Umbilical cord (tissue), 2 donors: ENCODE measurements around the gene GLI1. TPM values are rescaled to one million over a fixed set of nuclear protein-coding genes. Genes with fewer than 3 reads are reported as not detected.
A peak's percentile ranks its signal among the peaks of the same experiment; 100 is the strongest.
"Not testable (repeated sequence)": the region's sequence is repeated elsewhere in the genome, so short reads cannot be mapped to it uniquely, and the experiment has no call there.

Experiments
- DNase-seq: peaks from one replicate; pipeline ENCODE4 v3.0.0-alpha.2; 2015; ENCODE audit warnings: low spot score
- total RNA-seq: library from RNA; depleted of rRNA; stranded (reverse); fragments of >200 nt; gene quantifications from one replicate; pipeline ENCODE4 v1.2.3, GENCODE V29; 2014; ENCODE audit warnings: low replicate concordance; ENCODE audit not compliant: insufficient read depth

GLI1 gene
- 3.6 TPM for total RNA-seq

DNA sequence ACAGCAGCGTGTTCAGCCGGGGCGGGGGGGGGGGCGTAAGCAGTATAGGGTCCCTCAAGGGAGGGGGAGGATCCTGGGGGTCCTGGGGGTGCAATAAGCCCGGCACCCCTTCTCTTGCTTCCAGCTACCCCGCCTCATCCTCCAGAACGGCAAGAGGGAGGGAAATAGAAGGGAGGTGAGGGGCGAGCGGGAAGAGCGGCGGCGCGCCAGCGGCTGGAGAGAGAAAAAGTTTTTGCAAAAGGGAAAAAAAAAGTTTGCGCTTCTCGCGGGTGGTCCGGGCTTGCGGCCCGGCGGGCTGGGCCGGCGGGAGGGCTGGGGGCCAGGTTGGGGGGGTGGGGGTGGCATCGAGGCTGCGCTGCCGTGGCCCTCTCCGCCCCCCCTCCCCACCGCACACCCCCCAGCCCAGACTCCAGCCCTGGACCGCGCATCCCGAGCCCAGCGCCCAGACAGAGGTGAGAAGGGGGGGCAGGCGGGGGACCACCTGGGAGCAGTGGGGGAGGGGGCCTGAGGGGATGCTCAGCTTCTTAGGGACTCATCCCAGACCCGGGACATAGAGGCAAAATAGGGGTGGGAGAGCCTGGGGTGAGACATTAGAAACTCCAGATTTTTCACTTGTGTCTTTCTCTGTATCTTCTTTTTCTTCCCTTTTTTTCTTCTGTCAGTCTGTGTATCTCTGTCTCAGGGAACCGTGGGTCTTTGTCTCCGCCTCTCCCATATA is at the start of gene GLI1:
TSS of gene GLI1 (plus strand) at position 36 of the 718 bp plus-strand sequence. CDS start 3,907 bp downstream, outside the sequence.
- DNase-seq, result no peak

DNA sequence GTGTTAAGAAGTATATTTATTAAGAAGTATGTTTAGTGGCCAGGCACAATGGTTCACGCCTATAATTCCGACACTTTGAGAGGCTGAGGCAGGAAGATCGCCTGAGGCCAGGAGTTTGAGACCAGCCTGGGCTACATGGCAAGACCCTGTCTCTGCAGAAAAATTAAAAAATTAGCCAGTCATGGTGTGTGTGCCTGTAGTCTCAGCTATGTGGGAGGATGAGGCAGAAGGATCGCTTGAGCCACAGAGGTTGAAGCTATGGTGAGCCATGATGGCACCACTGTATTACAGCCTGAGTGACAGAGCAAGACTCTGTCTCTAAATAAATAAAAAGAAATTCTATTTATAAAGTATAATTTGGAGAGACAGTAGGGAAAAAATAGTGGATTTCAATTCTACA is 49.1 kb upstream of the GLI1 start:
- no peak for DNase-seq

DNA sequence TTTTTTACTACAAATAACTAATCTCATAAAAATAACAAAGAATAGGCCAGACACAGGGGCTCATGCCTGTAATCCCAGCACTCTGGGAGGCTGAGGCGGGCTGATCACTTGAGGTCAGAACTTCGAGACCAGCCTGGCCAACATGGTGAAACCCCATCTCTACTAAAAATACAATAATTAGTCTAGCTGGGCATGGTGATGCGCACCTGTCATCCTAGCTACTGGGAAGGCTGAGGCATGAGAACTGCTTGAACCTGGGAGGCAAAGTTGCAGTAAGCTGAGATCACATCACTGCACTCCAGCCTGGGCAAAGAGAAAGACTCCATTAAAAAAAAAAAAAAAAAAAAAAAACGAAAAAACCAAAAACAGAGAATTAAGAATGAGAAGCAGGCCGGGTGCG is 45.4 kb upstream of the GLI1 start:
- not testable (repeated sequence) for DNase-seq

DNA sequence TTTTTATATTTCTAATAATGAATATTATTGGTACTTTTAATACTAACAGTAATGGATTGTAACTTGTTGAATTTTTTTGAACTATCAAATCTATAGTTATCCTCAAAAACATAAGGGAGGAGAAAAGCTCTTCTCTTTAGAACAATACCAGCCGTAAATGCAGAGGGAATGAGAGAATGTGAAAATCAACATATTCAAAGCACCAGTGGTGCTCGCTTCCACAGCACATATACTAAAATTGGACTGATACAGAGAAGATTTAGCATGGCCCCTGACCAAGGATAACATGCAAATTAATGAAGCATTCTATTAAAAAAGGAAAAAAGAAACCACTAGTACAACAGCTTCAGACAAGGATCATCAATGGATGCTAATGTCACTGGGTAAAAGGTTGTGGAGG is 44.5 kb upstream of the GLI1 start:
- DNase-seq, result no peak

DNA sequence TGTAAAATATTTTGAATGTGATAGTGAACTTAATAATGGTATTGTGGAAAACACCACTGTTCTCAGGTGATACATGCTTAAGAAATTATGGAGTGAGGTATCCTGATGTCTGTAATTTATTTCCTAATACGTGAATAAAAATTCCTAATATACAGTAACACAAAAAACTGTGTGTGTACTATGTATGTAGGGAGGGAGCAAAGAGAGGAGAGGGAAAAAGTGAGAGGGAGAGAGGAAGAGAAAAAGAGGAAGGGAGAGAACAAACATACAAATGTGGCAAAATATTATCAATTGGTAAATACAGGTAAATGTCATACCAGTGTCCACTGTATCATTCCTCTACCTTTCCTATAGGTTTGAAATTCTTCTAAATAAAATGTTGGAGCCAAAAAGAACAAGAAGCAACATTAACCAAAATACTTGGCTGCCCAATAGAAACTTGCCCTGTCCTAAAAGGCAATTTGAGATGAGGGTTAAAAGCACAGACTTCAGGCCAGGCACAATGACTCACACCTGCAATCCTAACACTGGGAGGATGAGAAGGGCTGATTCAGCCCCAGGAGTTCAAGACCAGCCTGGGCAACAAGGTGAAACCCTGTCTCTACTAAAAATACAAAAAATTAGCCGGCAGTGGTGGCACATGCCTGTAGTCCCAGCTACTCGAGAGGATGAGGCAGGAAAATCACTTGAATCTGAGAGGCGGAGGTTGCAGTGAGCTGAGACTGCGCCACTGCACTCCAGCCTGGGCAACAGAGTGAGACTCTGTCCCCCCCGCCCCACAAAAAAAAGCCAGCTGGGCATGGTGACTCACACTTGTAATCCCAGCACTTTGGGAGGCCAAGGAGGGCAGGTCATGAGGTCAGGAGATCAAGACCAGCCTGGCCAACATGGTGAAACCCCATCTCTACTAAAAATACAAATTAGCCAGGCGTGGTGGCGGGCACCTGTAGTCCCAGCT is 43.3 kb upstream of the GLI1 start:
- DNase-seq, result no peak

DNA sequence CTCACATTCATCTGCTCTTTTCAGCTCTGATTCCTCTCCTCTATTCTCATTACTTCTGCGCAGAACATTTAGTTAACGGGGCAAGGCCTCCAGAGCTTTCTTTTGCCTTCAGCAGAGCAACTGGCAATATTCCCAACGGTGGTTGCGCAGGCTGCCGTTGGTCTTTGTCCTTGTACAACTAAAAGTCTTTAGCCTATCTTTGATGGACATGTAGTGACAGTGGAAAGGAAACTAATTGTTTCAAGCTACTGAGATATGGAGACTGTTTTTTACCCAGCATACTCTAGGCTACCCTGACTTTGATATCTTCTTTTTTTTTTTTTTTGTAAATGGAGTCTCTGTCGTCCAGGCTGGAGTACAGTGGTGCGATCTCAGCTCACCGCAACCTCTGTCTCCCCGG is 41.3 kb upstream of the GLI1 start:
- no peak for DNase-seq

DNA sequence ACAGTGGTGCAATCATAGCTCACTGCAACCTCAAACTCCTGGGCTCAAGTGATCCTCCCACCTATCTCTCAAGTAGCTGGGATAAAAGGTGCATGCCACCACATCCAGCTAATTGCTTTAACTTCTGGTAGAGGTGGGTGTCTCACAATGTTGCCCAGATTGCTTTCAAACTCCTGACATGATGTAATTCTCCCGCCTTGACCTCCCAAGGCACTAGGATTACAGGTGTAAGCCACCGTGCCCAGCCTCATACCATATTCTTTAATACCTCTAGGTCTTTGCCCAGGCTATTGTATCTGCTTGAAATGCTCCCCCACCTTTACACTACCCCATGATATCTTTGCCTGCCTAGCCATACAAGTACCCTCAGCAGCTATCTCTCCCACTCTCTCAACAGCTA is 40.1 kb upstream of the GLI1 start:
- DNase-seq, result no peak

DNA sequence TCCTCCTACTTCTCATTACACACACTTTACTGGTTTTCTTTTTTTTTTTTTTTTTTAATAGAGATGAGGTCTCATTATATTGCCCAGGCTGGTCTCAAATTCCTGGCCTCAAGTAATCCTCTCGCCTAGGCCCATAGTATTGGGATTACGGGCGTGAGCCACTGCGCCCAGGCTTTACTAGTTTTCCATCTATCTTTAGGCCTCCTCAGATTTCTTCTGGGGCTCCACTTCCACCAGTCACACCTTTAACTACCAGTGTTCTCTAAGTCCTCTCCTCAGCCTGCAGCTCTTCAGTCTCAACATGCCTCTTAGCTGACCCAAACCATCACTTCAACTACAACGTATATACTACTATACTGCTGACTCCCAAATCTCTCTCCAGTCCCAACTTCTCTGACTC is 39.1 kb upstream of the GLI1 start:
- DNase-seq, result no peak

DNA sequence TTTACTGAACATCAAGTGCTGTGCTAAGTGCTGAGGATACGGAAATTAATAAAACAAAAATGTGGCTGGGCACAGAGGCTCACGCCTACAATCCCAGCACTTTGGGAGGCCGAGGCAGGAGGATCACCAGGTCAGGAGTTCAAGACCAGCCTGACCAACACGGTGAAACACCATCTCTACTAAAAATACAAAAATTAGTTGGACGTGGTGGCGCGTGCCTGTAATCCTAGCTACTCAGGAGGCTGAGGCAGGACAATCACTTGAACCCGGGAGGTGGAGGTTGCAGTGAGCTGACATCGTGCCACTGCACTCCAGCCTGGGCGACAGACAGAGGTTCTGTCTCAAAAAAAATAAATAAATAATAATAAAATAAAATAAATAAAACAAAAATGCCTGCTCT is 32.6 kb upstream of the GLI1 start:
- DNase-seq, result not testable (repeated sequence)

DNA sequence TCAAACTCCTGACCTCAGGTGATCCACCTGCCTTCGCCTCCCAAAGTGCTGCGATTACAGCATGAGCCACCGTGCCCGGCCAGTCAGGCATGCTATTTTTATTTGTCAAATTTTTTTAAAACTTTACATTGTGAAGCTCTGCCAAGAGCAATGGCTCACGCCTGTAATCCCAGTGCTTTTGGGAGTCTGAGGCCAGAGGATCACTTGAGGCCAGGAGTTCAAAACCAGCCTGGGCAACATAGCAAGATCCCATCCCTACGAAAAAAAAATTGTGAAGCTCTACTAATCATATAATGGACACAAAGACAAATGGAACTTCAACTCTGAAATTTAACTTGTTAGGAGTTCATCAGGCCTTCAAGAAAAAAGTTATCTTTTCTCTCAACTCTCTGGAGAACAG is 30.6 kb upstream of the GLI1 start:
- no peak for DNase-seq

DNA sequence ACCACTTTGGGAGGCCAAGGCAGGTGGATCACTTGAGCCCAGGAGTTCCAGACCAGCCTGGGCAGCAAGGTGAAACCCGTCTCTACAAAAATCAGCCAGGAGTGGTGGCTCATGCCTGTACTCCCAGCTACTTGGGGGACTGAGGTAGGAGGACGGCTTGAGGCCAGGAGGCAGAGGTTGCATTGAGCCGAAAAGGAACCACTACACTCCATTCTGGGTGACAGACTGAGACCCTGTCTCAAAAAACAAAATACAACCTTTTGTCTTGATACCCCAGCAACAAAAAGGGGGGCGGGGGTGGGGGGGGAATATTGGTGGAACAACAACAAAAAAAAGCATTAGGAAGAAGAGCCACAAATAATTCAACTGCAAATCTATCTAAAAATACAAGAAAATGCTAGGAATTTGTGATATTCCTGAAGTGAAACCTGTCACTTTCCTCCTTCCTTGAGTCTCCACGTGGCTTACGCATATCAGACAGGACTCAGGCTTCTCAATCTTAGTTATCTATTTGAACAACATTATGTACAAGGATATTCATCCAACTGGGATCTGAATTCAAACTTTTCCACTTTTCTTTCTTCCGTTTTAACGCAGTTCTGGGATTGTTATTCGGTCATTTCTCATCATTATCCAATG is 30.0 kb upstream of the GLI1 start:
- DNase-seq, result no peak

DNA sequence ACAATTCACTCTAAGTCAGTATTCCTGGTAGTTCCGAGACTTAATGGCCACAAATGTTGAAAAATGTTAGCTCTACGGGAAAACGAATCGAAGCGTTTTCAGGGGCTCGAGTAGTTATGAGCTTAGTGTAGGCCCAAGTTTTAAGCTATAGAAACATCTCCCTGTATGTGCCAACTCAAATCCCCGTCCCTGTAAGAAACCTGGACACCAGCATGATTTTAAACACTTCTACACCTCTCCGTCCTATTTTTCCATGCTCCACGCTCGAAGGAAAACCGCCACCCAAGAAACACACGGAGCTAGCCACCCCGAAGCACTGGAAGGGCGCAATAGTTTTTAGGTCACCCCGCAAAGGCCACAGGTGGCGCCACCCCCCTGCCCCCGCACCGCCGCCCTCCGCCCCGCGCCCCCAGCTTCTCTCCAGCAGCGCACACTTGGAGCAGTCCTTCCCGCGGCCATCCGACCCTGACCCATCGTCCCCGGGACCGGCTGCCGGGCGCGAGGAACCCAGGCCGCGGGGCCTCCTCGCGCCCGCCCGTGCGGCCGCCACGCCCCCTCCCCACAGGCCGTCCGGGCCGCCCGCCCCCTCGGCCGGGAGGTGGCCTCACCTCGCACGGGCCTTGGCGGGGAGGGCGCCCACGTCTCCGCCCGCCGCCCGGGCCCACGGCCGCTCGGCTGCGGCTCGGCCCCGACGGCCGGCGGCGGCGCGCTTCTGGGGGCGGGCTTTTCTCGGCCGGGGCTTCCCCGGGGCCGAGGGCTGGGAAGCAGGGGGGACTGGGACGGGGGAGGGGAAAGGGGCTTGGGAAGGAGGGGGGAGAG is 29.3 kb upstream of the GLI1 start:
- DNase-seq, result peak; percentile 37

DNA sequence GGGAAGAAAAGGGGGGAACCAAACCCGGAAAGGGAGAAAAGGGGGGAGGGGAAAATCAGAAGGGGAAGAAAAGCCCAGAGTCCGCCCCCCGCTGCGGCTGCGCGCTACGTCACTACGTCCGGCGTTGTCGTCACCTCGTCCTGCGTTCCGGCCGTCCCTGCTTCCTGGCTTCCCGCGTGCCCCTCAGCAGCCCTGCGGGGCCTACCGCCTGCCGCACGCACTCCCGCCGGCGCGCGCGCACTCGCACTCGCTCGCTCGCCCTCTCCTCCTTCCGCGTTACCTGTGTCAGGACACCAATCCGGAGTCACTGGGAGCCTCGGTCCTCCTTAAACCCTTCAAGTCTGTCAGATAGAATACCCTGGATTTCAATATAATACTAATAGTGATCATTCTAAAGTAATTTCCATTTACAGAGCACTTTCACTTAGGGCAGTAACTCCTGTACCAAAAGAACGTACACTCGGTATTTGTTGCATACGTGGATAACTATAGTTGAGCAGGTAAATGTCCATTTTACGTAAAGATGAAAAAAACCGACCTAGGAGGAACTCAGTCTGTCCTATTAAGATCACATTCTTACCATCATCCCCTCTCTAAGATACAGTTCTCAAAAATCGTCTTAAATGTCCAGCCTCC is 28.5 kb upstream of the GLI1 start, which contains the start of gene R3HDM2:
TSS of gene R3HDM2 (minus strand) at position 113 of the 636 bp plus-strand sequence. CDS start 120,615 bp downstream, outside the sequence.
- DNase-seq, result peak; percentile 97

DNA sequence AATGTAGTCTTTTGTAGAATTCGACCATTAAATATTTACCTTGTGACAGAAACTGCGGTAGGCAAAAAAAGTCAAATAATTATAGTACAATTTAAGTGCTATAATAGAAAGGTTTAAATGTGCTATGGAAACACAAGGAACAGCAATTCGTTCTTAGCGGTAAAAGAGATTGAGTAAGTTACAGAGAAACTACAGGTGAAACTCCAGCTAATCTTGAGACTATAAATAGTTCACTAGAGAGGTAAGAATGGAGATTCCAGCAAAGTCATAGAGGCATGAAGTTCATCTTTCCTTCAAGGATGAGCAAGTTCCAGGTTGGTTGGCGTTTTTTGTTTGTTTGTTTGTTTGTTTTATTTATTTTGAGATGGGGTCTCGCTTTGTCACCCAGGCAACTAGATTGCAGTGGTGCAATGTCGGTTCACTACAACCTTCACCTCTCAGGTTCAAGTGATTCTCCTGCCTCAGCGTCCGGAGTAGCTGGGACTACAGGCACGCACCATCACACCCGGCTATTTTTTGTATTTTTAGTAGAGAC is 27.9 kb upstream of the GLI1 start:
- no peak for DNase-seq

DNA sequence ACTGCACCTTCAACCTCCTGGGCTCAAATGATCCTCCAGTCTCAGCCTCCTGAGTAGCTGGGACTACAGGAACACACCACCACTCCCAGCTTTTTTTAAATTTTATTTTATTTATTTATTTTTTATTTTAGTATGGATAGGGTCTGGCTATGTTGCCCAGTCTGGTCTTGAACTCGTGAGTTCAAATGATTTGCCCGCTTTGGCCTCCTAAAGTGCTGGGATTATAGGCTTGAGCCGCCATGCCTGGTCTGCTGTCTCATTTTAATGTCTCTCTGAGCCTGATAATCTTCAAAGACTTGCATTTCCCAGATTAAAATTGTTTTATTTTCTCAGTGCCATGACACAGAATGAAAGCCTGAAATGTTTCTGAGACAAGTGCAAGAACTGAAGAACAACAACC is 26.2 kb upstream of the GLI1 start:
- no peak for DNase-seq

DNA sequence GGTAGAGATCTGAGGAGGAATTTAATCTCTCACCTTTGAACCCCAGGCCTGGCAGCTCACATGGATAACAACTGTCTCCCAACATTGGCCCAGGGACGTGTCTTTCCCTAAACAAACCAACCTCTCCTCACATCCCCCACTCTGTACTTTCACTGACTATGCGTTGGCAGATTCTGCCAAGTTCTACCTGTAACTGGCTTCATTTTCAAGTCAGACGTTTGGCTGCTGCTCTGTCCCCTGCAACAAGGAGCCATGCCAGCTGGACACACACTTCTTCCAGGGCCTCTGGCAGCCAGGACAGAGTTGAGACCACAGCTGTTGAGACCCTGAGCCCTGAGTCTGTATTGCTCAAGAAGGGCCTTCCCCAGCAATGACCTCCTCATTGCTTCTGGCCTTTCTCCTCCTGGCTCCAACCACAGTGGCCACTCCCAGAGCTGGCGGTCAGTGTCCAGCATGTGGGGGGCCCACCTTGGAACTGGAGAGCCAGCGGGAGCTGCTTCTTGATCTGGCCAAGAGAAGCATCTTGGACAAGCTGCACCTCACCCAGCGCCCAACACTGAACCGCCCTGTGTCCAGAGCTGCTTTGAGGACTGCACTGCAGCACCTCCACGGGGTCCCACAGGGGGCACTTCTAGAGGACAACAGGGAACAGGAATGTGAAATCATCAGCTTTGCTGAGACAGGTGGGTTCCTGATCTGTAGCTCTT is 24.9 kb upstream of the GLI1 start, which contains the start of gene INHBC:
TSS of gene INHBC (plus strand) at position 268 of the 707 bp plus-strand sequence. CDS start at position 371, 103 bp downstream.
- DNase-seq, result no peak

DNA sequence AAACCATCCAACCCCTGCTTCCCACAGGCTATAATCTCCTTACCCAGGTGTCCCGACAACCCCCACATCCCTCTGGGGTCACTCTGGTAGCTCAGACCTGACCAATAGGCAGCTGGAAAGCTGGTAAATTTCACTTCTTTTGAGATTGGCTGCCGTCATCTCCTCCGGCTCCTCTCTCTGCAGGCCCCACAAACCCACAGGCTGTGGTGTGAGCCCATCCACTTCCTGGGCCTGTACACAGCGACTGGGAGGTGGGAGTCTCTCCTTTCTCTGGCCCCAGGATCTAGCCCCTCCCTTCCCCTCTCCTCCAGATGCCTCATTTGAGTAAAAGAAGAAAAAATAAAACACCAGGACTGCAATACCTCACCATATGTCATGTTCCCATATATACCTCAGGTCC is 24.3 kb upstream of the GLI1 start:
- peak; percentile 63 for DNase-seq

DNA sequence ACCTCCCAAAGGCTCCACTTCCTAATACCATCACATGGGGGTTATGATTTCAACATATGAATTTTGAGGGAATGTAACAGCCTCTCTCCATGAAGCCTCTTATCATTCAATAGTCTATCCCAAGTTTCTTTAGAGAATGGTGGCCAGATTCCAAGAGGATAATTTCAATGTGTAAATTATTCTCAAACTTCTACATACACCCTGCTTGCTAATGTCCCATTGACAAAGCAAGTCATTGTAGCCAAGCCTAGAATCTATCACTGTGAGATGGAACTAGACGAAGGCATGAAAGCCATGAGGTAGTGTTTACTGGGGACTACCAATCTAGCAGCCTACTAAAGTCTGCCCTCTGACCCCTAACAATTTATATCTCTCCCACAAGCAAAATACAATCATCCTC is 21.2 kb upstream of the GLI1 start:
- DNase-seq, result no peak

DNA sequence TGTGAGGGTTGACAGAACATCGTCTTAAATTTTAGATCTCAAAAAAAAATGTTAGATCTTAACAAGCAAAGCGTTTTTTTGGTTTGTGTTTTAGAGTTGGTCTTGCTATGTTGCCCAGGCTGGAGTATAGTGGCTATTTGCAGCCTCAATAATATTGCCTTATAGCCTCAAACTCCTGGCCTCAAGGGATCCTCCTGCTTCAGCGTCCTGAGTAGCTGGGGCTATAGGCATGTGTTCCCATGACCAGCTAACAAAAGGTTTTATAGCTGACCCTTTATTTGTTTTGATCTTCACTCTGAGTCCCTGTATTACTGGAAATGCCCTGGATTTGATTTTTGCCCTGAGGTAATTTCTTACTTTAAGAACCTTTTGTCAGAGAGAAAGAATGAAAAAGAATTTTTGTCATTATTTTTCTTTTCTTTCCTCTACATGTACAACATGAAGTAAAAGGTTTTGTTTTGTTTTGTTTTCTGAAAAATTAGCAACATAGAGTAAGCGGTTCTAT is 19.8 kb upstream of the GLI1 start:
- no peak for DNase-seq
